ENCODE measurements around the gene ADRA2A.

DNA sequence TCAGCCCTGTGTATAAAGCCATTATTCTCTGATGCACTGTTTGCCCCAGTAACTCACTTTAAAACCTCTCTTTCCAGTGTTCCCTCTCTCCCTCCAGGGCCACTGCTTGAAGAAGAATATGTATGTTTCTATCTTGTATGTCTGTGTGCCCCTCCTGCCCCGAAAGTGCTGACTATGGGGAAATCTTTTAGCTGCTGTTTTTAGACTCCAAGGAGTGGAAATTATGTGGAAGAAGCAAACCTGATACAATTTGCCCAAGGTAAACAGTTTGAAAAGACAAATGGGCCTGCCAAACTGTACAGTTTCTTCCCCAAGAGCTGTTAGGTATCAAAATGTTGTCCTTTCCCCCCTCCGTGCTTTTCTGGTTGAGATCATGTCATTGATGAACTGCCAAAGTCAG, 3.4 kb downstream of the ADRA2A start:
- TF ChIP-seq RBAK (tag by site-specific recombination; IDR thresholded peaks at IDR 0.05) (no peak), ZNF175 (tag by site-specific recombination; IDR thresholded peaks at IDR 0.05) (no peak), ZNF174 (tag by site-specific recombination; IDR thresholded peaks at IDR 0.05) (no peak), ZNF658 (tag by site-specific recombination; IDR thresholded peaks at IDR 0.05) (no peak)
- TF ChIP-seq, protein P1, sequence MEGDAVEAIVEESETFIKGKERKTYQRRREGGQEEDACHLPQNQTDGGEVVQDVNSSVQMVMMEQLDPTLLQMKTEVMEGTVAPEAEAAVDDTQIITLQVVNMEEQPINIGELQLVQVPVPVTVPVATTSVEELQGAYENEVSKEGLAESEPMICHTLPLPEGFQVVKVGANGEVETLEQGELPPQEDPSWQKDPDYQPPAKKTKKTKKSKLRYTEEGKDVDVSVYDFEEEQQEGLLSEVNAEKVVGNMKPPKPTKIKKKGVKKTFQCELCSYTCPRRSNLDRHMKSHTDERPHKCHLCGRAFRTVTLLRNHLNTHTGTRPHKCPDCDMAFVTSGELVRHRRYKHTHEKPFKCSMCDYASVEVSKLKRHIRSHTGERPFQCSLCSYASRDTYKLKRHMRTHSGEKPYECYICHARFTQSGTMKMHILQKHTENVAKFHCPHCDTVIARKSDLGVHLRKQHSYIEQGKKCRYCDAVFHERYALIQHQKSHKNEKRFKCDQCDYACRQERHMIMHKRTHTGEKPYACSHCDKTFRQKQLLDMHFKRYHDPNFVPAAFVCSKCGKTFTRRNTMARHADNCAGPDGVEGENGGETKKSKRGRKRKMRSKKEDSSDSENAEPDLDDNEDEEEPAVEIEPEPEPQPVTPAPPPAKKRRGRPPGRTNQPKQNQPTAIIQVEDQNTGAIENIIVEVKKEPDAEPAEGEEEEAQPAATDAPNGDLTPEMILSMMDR (tag by site-specific recombination; IDR thresholded peaks at IDR 0.05) = no peak
- TF ChIP-seq, protein P2, sequence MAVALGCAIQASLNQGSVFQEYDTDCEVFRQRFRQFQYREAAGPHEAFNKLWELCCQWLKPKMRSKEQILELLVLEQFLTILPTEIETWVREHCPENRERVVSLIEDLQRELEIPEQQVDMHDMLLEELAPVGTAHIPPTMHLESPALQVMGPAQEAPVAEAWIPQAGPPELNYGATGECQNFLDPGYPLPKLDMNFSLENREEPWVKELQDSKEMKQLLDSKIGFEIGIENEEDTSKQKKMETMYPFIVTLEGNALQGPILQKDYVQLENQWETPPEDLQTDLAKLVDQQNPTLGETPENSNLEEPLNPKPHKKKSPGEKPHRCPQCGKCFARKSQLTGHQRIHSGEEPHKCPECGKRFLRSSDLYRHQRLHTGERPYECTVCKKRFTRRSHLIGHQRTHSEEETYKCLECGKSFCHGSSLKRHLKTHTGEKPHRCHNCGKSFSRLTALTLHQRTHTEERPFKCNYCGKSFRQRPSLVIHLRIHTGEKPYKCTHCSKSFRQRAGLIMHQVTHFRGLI (tag by site-specific recombination; IDR thresholded peaks at IDR 0.05) = no peak

Measured in HEK293 (cell line).